HepG2 (cell line): ENCODE results near the gene ZNFX1. TPM values are rescaled to one million over a fixed set of nuclear protein-coding genes. Genes with fewer than 3 reads are reported as not detected.

Experiments
- ATAC-seq: fragments of 200-7000 bp; cut with Tn5 transposase; 3 replicates; pipeline ENCODE4 v1.9.1; 2020; ENCODE audit warnings: mild to moderate bottlenecking, moderate library complexity
- BruUV-seq: library from RNA; stranded (reverse); fragments of 400-500 nt; replicated peaks from 2 replicates; lab custom pipeline; 2021; lab: Mats Ljungman, UMichigan
- CTCF ChIA-PET: fragments of 300-600 bp; formaldehyde crosslinking; extraction: SDS; loops from one replicate; lab custom pipeline; 2021; ENCODE audit warnings: low total read pairs, inconsistent platforms, low intra/inter-chr PET ratio; lab: Yijun Ruan, JAX
- POLR2A ChIA-PET: fragments of 350-600 bp; sonication (Branson Sonifier 250); formaldehyde crosslinking; loops from one replicate; lab custom pipeline; 2020; ENCODE audit warnings: antibody characterized with exemption, inconsistent platforms; lab: Yijun Ruan, JAX
- DNase-seq: peaks from one replicate; pipeline ENCODE4 v3.0.0-alpha.2; 2015; ENCODE audit warnings: low spot score
- FAIRE-seq: peaks from 3 replicates; lab custom pipeline; 2011; peaks lifted over from hg19 to GRCh38; lab: Jason Lieb, UNC
- H2AFZ ChIP-seq: one replicate; pipeline ENCODE4 v1.6.1; 2011; ENCODE audit warnings: low read length, inconsistent platforms
- H3K27ac ChIP-seq: fragments of 300-600 bp; 3 replicates; pipeline ENCODE4 v1.8.0; 2011; ENCODE audit warnings: mixed run types, mild to moderate bottlenecking, mixed read lengths, low read length, inconsistent platforms; ENCODE audit not compliant: insufficient read depth; ENCODE audit errors: extremely low read length
- H3K27me3 ChIP-seq, 2 experiments: fragments of 200-600 bp in 1 of 2; 2 replicates in 1 of 2; 3 replicates in 1 of 2; pipeline versions ENCODE4 v1.6.0 to v1.8.0; 2011; ENCODE audit warnings: low read length in 2 of 2, mild to moderate bottlenecking in 2 of 2, moderate library complexity in 2 of 2, inconsistent platforms in 1 of 2; ENCODE audit not compliant: insufficient read depth in 2 of 2, control insufficient read depth in 1 of 2
- H3K36me3 ChIP-seq, 2 experiments: fragments of 200-600 bp in 1 of 2; replicated peaks in 1 of 2; 2 replicates in 1 of 2; 3 replicates in 1 of 2; pipeline versions ENCODE4 v1.5.1 to v1.8.0; 2011; ENCODE audit warnings: low read length in 2 of 2, inconsistent platforms in 1 of 2; ENCODE audit not compliant: insufficient read depth in 2 of 2, control insufficient read depth in 1 of 2
- H3K4me1 ChIP-seq: 2 replicates; pipeline ENCODE4 v1.5.1; 2012; ENCODE audit warnings: low read length, inconsistent platforms; ENCODE audit not compliant: insufficient read depth
- H3K4me2 ChIP-seq: 2 replicates; pipeline ENCODE4 v1.6.0; 2011; ENCODE audit warnings: low read depth, low read length, inconsistent platforms
- H3K4me3 ChIP-seq, 3 experiments: fragments of 200-600 bp in 1 of 3; sonication (generic), shearing (Covaris generic) in 1 of 3; replicated peaks in 1 of 3; 2 replicates each; pipeline ENCODE4 v1.5.1; 2011 to 2016; ENCODE audit warnings: low read length in 3 of 3, inconsistent platforms in 2 of 3, low read depth in 2 of 3, mild to moderate bottlenecking in 2 of 3, control low read depth in 1 of 3, mixed read lengths in 1 of 3; ENCODE audit not compliant: insufficient read depth in 1 of 3
- H3K79me2 ChIP-seq: one replicate; pipeline ENCODE4 v1.6.1; 2011; ENCODE audit warnings: low read length, inconsistent platforms; ENCODE audit not compliant: insufficient read depth
- H3K9ac ChIP-seq: 2 replicates; pipeline ENCODE4 v1.6.0; 2011; ENCODE audit warnings: mild to moderate bottlenecking, low read depth, low read length, inconsistent platforms; ENCODE audit not compliant: insufficient read depth
- H3K9me3 ChIP-seq: 2 replicates; pipeline ENCODE4 v1.5.1; 2012; ENCODE audit warnings: mild to moderate bottlenecking, low read length
- H4K20me1 ChIP-seq: 2 replicates; pipeline ENCODE4 v1.6.0; 2011; ENCODE audit warnings: inconsistent platforms, mild to moderate bottlenecking, low read length, moderate library complexity; ENCODE audit not compliant: insufficient read depth
- FOSL2 ChIP-seq: sonication (generic); formaldehyde crosslinking; IDR thresholded peaks from 2 replicates; pipeline ENCODE4 v1.4.0; 2020; ENCODE audit warnings: missing genetic modification reagents
- MIER3 ChIP-seq: IDR thresholded peaks from 2 replicates; pipeline ENCODE4 v1.6.1; 2016; ENCODE audit warnings: missing compliant biosample characterization, borderline replicate concordance
- NFATC3 ChIP-seq: sonication (generic); formaldehyde crosslinking; IDR thresholded peaks from 2 replicates; pipeline ENCODE4 v1.5.1; 2020; ENCODE audit warnings: mild to moderate bottlenecking, missing genetic modification reagents
- PHF8 ChIP-seq: sonication (generic); formaldehyde crosslinking; IDR thresholded peaks from 2 replicates; pipeline ENCODE4 v1.5.0; 2020; ENCODE audit warnings: missing genetic modification reagents
- ZBTB33 ChIP-seq: sonication (generic); formaldehyde crosslinking; IDR thresholded peaks from 2 replicates; pipeline ENCODE4 v1.4.0; 2020; ENCODE audit warnings: missing genetic modification reagents
- ZNF234 ChIP-seq: sonication (generic); formaldehyde crosslinking; conservative IDR thresholded peaks from 2 replicates; pipeline ENCODE4 v1.5.1; 2020; ENCODE audit warnings: mild to moderate bottlenecking, missing genetic modification reagents
- ZNF652 ChIP-seq: IDR thresholded peaks from 2 replicates; pipeline ENCODE4 v1.6.1; 2016; ENCODE audit warnings: low read depth, borderline replicate concordance
- ZNF740 ChIP-seq: sonication (generic); formaldehyde crosslinking; IDR thresholded peaks from 2 replicates; pipeline ENCODE4 v1.4.0; 2020; ENCODE audit warnings: missing genetic modification reagents
- WGBS: methylation state at CpG from one replicate; pipeline ENCODE4 v1.1.6; 2017; ENCODE audit warnings: low lambda C conversion rate; 5-methylcytosine and 5-hydroxymethylcytosine counted together
- in situ Hi-C: cut with HindIII; loops from 2 replicates; pipeline ENCODE4 v1.10.0; 2017; ENCODE audit warnings: low pct_unique_long_range_greater_than_20kb; ENCODE audit not compliant: extremely low pct_ligation_motif_present
- intact Hi-C: fragments of 100-400 bp; cut with micrococcal nuclease; formaldehyde crosslinking; loops from one replicate; pipeline ENCODE4 v1.10.0; 2022; ENCODE audit not compliant: unreplicated experiment
- polyA plus RNA-seq, 8 experiments: library from polyadenylated mRNA; depleted of rRNA in 3 of 8; stranded (reverse) in 7 of 8; unstranded in 1 of 8; fragments of >200 nt; fragmentation: Illumina TruSeq in 4 of 8; extraction: Trizol in 4 of 8; gene quantifications; 2 replicates each; pipeline versions ENCODE4 v1.2.1 to v1.2.3, GENCODE V29; 2011 to 2016; ENCODE audit warnings: low read depth in 4 of 8, missing spikeins in 1 of 8, mixed read lengths in 1 of 8; ENCODE audit not compliant: insufficient read depth in 1 of 8
- total RNA-seq, 5 experiments: library from RNA; depleted of rRNA; stranded (reverse); fragments of >200 nt; fragmentation: Illumina TruSeq; extraction: Trizol; gene quantifications; 2 replicates each; pipeline ENCODE4 v1.2.3, GENCODE V29; 2016; ENCODE audit warnings: low read depth in 1 of 5

Gene ZNFX1
- total and polyA plus RNA-seq, 2 of the 13 experiments (the other 11 are each of a cell fraction or from before 2014, with no cell fraction given), result 2.9 to 11.1 TPM

GRCh38 chr20:49276161-49276960 lies 1.5 kb downstream of the ZNFX1 start (continued):
- TF ChIP-seq ZBTB33 (CRISPR knock-in tag) (no peak), FOSL2 (CRISPR knock-in tag) (peak; percentile 20; the same call in 1 of the 2 replicates), ZNF740 (CRISPR knock-in tag) (no peak)

- Histone ChIP-seq H4K20me1 (peaks cover 21% of the 10 kb centered on the region), H3K9me3 (no peaks in the 10 kb centered on the region), H3K36me3 (peaks cover 23 to 43% of the 10 kb centered on the region in 2 experiments), H3K4me1 (peaks cover 39% of the 10 kb centered on the region), H3K27me3 (peaks cover 0 to 4% of the 10 kb centered on the region in 2 experiments; a peak in 1 of 5 replicates), H3K4me2 (peak overlapping the region; percentile 96), H2AFZ (no peak overlapping the region), H3K4me3 (peak overlapping the region in 2 of 3 experiments; percentile 78 to 98; a peak in 1 of 6 replicates), H3K9ac (peak overlapping the region; percentile 99; the same call in 1 of the 2 replicates), H3K27ac (no peak overlapping the region), H3K79me2 (peaks cover 60% of the 10 kb centered on the region)
- TF ChIP-seq FOSL2 (CRISPR knock-in tag), result 0 out of 2 replicates have a peak, but pooled peaks have one; percentile 13
- TF ChIP-seq PHF8 (CRISPR knock-in tag), result 0 out of 2 replicates have a peak, but pooled peaks have one; percentile 18
- TF ChIP-seq NFATC3 (CRISPR knock-in tag), result no peak
- TF ChIP-seq ZNF234 (CRISPR knock-in tag), result no peak
- no peak for TF ChIP-seq MIER3 (CRISPR knock-in tag)
- 0 out of 2 replicates have a peak, but pooled peaks have one; percentile 38 for TF ChIP-seq ZNF652 (CRISPR knock-in tag)
- 82% methylated on average over 2 of the region's 2 CpGs for WGBS
- ATAC-seq (no peak), DNase-seq (no peak), FAIRE-seq (no peak)
- intact Hi-C loops, result loop anchor here (2.0 to 5.0 kb wide), 3 partner anchors 43 to 458 kb away; partner anchors contain the start of gene STAU1
- ChIA-PET CTCF (no interaction called here), POLR2A (interaction anchor here (1.0 to 1.4 kb wide), 3 partner anchors 9 to 91 kb away, joined by 3 to 8 read pairs (median 6); no protein-coding TSS in a partner anchor)
- in situ Hi-C loops, result no loop called here
- no TSS peak for BruUV-seq
These were observed 2.2 kb downstream of the ZNFX1 start for GRCh38 chr20:49275636-49276035.
